ENCODE data around the gene EDA.

EDA gene

GRCh38 chrX:70001708-70002341, 385.9 kb downstream of the EDA start:
- TF ChIP-seq CTCF (IDR thresholded peaks at IDR 0.05) (no peak), ZFX (IDR thresholded peaks at IDR 0.05; ENCODE audit: borderline replicate concordance) (no peak)
- H3K27ac ChIP-seq, result no peak overlapping the region

GRCh38 chrX:70007946-70008345, 392.0 kb downstream of the EDA start:
- TF ChIP-seq ZFX (IDR thresholded peaks at IDR 0.05; ENCODE audit: borderline replicate concordance) (no peak), CTCF (IDR thresholded peaks at IDR 0.05) (no peak)
- no peak overlapping the region for H3K27ac ChIP-seq

GRCh38 chrX:70009049-70009448, 393.1 kb downstream of the EDA start:
- H3K27ac ChIP-seq, result no peak overlapping the region
- TF ChIP-seq ZFX (IDR thresholded peaks at IDR 0.05; ENCODE audit: borderline replicate concordance) (no peak), CTCF (IDR thresholded peaks at IDR 0.05) (no peak)

- TF ChIP-seq CTCF (IDR thresholded peaks at IDR 0.05), result no peak
- TF ChIP-seq ZFX (IDR thresholded peaks at IDR 0.05; ENCODE audit: borderline replicate concordance), result no peak
- H3K27ac ChIP-seq, result no peak overlapping the region
Observed at GRCh38 chrX:70009970-70010369, 394.1 kb downstream of the EDA start.

- TF ChIP-seq ZFX (IDR thresholded peaks at IDR 0.05; ENCODE audit: borderline replicate concordance) (no peak), CTCF (IDR thresholded peaks at IDR 0.05) (no peak)
- no peak overlapping the region for H3K27ac ChIP-seq
Observed at GRCh38 chrX:70012756-70013155, 396.8 kb downstream of the EDA start.

GRCh38 chrX:70013466-70014381, 397.8 kb downstream of the EDA start:
- TF ChIP-seq CTCF (IDR thresholded peaks at IDR 0.05), result no peak
- TF ChIP-seq ZFX (IDR thresholded peaks at IDR 0.05; ENCODE audit: borderline replicate concordance), result no peak

DNA sequence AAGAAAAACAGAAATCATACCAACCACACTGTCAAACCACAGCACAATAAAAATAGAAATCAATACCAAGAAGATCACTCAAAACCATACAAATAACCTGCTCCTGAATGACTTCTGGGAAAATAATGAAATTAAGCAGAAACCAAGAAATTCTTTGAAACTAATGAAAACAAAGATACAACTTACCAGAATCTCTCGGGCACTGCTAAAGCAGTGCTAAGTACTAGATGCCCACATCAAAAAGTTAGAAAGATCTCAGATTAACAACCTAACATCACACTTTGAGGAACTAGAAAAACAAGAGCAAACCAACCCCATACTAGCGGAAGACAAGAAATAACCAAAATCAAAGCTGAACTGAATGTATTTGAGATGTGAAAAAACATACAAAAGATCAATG, 400.6 kb downstream of the EDA start:
- TF ChIP-seq ZFX (IDR thresholded peaks at IDR 0.05; ENCODE audit: borderline replicate concordance), result no peak
- no peak for TF ChIP-seq CTCF (IDR thresholded peaks at IDR 0.05)
- no peak overlapping the region for H3K27ac ChIP-seq

More at GRCh38 chrX:70013466-70014381, 397.8 kb downstream of the EDA start:
- H3K27ac ChIP-seq, result no peak overlapping the region
